Measurements from ENCODE around the gene VCL. TPM values are rescaled to one million over a fixed set of nuclear protein-coding genes. Genes with fewer than 3 reads are reported as not detected.

Gene VCL
- total RNA-seq, 2 donors from 2014 or later, result 97.2 to 285 TPM

GRCh38 chr10:73981812-73982211 is 16.1 kb upstream of the VCL start:
- intact Hi-C loops (cut with DNase I), result no loop called here
- Histone ChIP-seq H3K9me3 (no peaks in the 10 kb centered on the region), H3K4me3 (no peak overlapping the region), H3K36me3 (no peaks in the 10 kb centered on the region), H3K27me3 (replicated peaks; ENCODE audit: insufficient read depth) (no peaks in the 10 kb centered on the region), H3K4me1 (replicated peaks) (no peaks in the 10 kb centered on the region), H3K27ac (no peak overlapping the region)
- 95% methylated on average over 3 of the region's 3 CpGs for WGBS
- TF ChIP-seq POLR2AphosphoS5 (IDR thresholded peaks at IDR 0.05), result no peak
- TF ChIP-seq POLR2A (IDR thresholded peaks at IDR 0.05), result no peak
- TF ChIP-seq CTCF (IDR thresholded peaks at IDR 0.05), result no peak
- no peak for DNase-seq (ENCODE audit: low spot score)

GRCh38 chr10:73983096-73984047 is 14.5 kb upstream of the VCL start:
- 39% methylated on average over 8 of the region's 8 CpGs for WGBS
- H3K4me3 ChIP-seq, result no peak overlapping the region
- TF ChIP-seq POLR2A (IDR thresholded peaks at IDR 0.05), result no peak
- no peak for TF ChIP-seq CTCF (IDR thresholded peaks at IDR 0.05)
- no peak for TF ChIP-seq POLR2AphosphoS5 (IDR thresholded peaks at IDR 0.05)
- no peaks in the 10 kb centered on the region for H3K9me3 ChIP-seq
- DNase-seq (ENCODE audit: low spot score), result no peak
- H3K4me1 ChIP-seq (replicated peaks), result no peaks in the 10 kb centered on the region
- no peaks in the 10 kb centered on the region for H3K36me3 ChIP-seq
- no peaks in the 10 kb centered on the region for H3K27me3 ChIP-seq (replicated peaks; ENCODE audit: insufficient read depth)
- intact Hi-C loops (cut with DNase I), result no loop called here
- no peak overlapping the region for H3K27ac ChIP-seq

- H3K36me3 ChIP-seq, result no peaks in the 10 kb centered on the region
- 91% methylated on average over 2 of the region's 2 CpGs for WGBS
- no peaks in the 10 kb centered on the region for H3K27me3 ChIP-seq (replicated peaks; ENCODE audit: insufficient read depth)
- no peak for DNase-seq (ENCODE audit: low spot score)
- H3K9me3 ChIP-seq, result no peaks in the 10 kb centered on the region
- no peak overlapping the region for H3K27ac ChIP-seq
- intact Hi-C loops (cut with DNase I), result no loop called here
- H3K4me1 ChIP-seq (replicated peaks), result no peaks in the 10 kb centered on the region
- TF ChIP-seq POLR2AphosphoS5 (IDR thresholded peaks at IDR 0.05), result no peak
- TF ChIP-seq POLR2A (IDR thresholded peaks at IDR 0.05), result no peak
- TF ChIP-seq CTCF (IDR thresholded peaks at IDR 0.05), result no peak
- H3K4me3 ChIP-seq, result no peak overlapping the region
These were observed 8.2 kb upstream of the VCL start for GRCh38 chr10:73989594-73990150.

- Histone ChIP-seq H3K27me3 (replicated peaks; ENCODE audit: insufficient read depth) (no peaks in the 10 kb centered on the region), H3K27ac (no peak overlapping the region), H3K9me3 (no peaks in the 10 kb centered on the region), H3K36me3 (no peaks in the 10 kb centered on the region), H3K4me3 (no peak overlapping the region), H3K4me1 (replicated peaks) (no peaks in the 10 kb centered on the region)
- TF ChIP-seq CTCF (IDR thresholded peaks at IDR 0.05) (no peak), POLR2AphosphoS5 (IDR thresholded peaks at IDR 0.05) (no peak), POLR2A (IDR thresholded peaks at IDR 0.05) (no peak)
- DNase-seq (ENCODE audit: low spot score), result no peak
- 97% methylated on average over 3 of the region's 3 CpGs for WGBS
- intact Hi-C loops (cut with DNase I), result no loop called here
These were observed 6.6 kb upstream of the VCL start for GRCh38 chr10:73991203-73991883.
